Esophagus squamous epithelium (tissue), 5 donors: ENCODE data around the gene GLUD2. TPM values are rescaled to one million over a fixed set of nuclear protein-coding genes. Genes with fewer than 3 reads are reported as not detected.

Experiments
- DNase-seq: peaks from one replicate; lab custom pipeline; 2025; lab: John Stamatoyannopoulos, UW
- H3K27ac ChIP-seq, 4 donors: fragments of 200-600 bp; sonication (generic); one replicate each; pipeline ENCODE4 v1.5.1; 2016 to 2019; ENCODE audit warnings: mild to moderate bottlenecking in 1 of 4
- H3K27me3 ChIP-seq, 4 donors: fragments of 200-600 bp; sonication (generic); 1 replicate in 3 of 4; 2 replicates in 1 of 4; pipeline versions ENCODE4 v1.5.1 to v1.6.0; 2017 to 2021; ENCODE audit warnings: antibody characterized with exemption in 1 of 4
- H3K36me3 ChIP-seq, 3 donors: fragments of 200-600 bp; sonication (generic); one replicate each; pipeline ENCODE4 v1.5.1; 2016 to 2019
- H3K4me1 ChIP-seq, 3 donors: fragments of 200-600 bp; sonication (generic); one replicate each; pipeline ENCODE4 v1.5.1; 2017 to 2019
- H3K4me3 ChIP-seq, 4 donors: fragments of 200-600 bp; sonication (generic); 1 replicate in 3 of 4; 2 replicates in 1 of 4; pipeline ENCODE4 v1.5.1; 2016 to 2019; ENCODE audit warnings: mild to moderate bottlenecking in 2 of 4, moderate library complexity in 1 of 4
- H3K9me3 ChIP-seq, 3 donors: fragments of 200-600 bp; sonication (generic); one replicate each; pipeline ENCODE4 v1.5.1; 2016 to 2019
- POLR2A ChIP-seq, 4 donors: fragments of 450-650 bp; IDR thresholded peaks; one replicate each; pipeline ENCODE4 v1.6.1; 2017; ENCODE audit warnings: antibody characterized with exemption in 4 of 4, mild to moderate bottlenecking in 4 of 4, moderate library complexity in 3 of 4
- WGBS, 2 donors: methylation state at CpG; one replicate each; pipeline ENCODE4 v1.1.5; 2018; 5-methylcytosine and 5-hydroxymethylcytosine counted together
- intact Hi-C: fragments of 100-400 bp; cut with DNase I; formaldehyde crosslinking; loops from one replicate; pipeline ENCODE4 v1.15.0; 2022
- total RNA-seq, 4 donors: library from RNA; depleted of rRNA; stranded (reverse); fragments of >200 nt; gene quantifications; one replicate each; pipeline ENCODE4 v1.1.0, GENCODE V29; 2016
- TF ChIP-seq, protein P1 (sequence below), 6 experiments: fragments of 450-650 bp in 4 of 6; fragments of 200-600 bp in 2 of 6; sonication (generic) in 2 of 6; IDR thresholded peaks; one replicate each; pipeline ENCODE4 v1.5.1; 2016 to 2019; ENCODE audit warnings: antibody characterized with exemption in 6 of 6, mild to moderate bottlenecking in 4 of 6, moderate library complexity in 4 of 6
- donor health status: DM: yes; HTN: yes; CAD: no.

Gene GLUD2
- total RNA-seq, 4 donors from 2014 or later: 0.22 to 1.1 (median 0.47) TPM

DNA sequence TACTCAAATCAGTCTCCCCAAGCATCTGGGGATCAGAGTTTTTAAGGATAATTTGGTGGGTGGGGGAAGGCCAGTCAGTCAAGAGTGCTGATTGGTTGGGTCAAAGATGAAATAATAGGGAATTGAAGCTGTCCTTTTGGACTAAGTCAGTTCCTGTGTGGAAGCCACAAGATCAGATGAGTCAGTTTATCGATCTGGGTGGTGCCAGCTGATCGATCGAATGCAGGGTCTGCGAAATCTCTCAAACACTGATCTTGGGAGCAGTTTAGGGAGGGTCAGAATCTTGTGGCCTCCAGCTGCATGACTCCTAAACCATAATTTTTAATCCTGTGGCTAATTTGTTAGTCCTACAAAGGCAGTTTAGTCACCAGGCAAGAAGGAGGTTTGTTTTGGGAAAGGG lies 17.3 kb upstream of the GLUD2 start:
- DNase-seq: no peak
- Histone ChIP-seq H3K27me3 (no peaks in the 10 kb centered on the region), H3K36me3 (no peaks in the 10 kb centered on the region), H3K9me3 (no peaks in the 10 kb centered on the region), H3K4me3 (no peak overlapping the region), H3K27ac (no peak overlapping the region), H3K4me1 (no peaks in the 10 kb centered on the region)
- intact Hi-C loops: no loop called here
- TF ChIP-seq POLR2A (IDR thresholded peaks at IDR 0.05): no peak
- TF ChIP-seq, protein P1, sequence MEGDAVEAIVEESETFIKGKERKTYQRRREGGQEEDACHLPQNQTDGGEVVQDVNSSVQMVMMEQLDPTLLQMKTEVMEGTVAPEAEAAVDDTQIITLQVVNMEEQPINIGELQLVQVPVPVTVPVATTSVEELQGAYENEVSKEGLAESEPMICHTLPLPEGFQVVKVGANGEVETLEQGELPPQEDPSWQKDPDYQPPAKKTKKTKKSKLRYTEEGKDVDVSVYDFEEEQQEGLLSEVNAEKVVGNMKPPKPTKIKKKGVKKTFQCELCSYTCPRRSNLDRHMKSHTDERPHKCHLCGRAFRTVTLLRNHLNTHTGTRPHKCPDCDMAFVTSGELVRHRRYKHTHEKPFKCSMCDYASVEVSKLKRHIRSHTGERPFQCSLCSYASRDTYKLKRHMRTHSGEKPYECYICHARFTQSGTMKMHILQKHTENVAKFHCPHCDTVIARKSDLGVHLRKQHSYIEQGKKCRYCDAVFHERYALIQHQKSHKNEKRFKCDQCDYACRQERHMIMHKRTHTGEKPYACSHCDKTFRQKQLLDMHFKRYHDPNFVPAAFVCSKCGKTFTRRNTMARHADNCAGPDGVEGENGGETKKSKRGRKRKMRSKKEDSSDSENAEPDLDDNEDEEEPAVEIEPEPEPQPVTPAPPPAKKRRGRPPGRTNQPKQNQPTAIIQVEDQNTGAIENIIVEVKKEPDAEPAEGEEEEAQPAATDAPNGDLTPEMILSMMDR (IDR thresholded peaks at IDR 0.05): no peak
- WGBS, 2 donors: 87 to 90% methylated on average over 2 to 4 of the region's 4 CpGs

DNA sequence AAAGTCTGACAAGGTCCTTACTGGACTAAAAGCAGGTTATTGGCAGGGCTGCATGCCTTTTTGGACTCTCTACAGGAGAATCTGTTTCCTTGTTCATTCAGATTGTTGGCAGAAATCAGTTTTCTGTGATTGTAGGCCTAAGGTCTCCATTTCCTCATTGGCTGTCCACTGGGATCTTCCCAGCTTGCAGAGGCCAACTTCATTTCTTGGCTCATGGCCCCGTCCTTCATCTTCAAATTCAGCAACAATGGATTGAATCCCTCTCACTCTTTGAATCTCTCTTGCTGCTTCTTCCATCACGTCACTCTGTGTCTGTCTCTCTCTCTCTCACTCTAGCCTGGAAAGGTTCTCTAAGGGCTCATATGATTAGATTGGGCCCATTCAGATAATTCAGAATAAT lies 14.9 kb upstream of the GLUD2 start:
- TF ChIP-seq, protein P1 (IDR thresholded peaks at IDR 0.05): no peak
- no peak for TF ChIP-seq POLR2A (IDR thresholded peaks at IDR 0.05)

DNA sequence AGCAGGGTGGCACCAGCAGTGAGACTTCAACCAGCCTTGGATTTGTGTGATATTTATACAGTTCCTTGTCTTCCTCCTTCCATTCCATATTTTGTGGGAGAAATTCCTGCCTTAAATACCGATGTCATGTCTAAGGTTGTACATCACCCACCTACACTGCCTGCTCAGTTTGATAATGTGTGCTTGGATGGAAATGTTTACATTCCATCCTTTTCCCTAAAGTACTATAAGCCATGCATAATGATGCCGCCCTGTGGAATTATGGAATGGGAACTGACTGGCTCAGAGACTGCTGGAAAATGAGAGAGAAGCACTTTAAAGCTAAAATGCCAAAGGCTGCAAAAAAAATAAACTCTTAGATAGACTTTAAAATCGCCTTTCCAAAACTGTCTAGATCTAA lies 11.3 kb upstream of the GLUD2 start:
- Histone ChIP-seq H3K9me3 (no peaks in the 10 kb centered on the region), H3K27ac (no peak overlapping the region), H3K36me3 (no peaks in the 10 kb centered on the region), H3K4me3 (no peak overlapping the region), H3K27me3 (no peaks in the 10 kb centered on the region), H3K4me1 (peaks cover 0 to 9% (median 0%) of the 10 kb centered on the region in 3 donors)
- no peak for DNase-seq
- TF ChIP-seq, protein P1 (IDR thresholded peaks at IDR 0.05): no peak
- no peak for TF ChIP-seq POLR2A (IDR thresholded peaks at IDR 0.05)
- WGBS, 2 donors: 46 to 50% methylated on average over 2 to 3 of the region's 3 CpGs
- intact Hi-C loops: no loop called here

More for the DNA sequence above, 14.9 kb upstream of the GLUD2 start:
- no peak overlapping the region for H3K27ac ChIP-seq
- H3K4me1 ChIP-seq: peaks cover 0 to 6% (median 0%) of the 10 kb centered on the region in 3 donors
- no peaks in the 10 kb centered on the region for H3K36me3 ChIP-seq
- H3K4me3 ChIP-seq: no peak overlapping the region
- WGBS, 2 donors: 49 to 57% methylated on average over 2 of the region's 2 CpGs
- H3K27me3 ChIP-seq: no peaks in the 10 kb centered on the region
- no peak for DNase-seq
- no peaks in the 10 kb centered on the region for H3K9me3 ChIP-seq
- intact Hi-C loops: no loop called here

DNA sequence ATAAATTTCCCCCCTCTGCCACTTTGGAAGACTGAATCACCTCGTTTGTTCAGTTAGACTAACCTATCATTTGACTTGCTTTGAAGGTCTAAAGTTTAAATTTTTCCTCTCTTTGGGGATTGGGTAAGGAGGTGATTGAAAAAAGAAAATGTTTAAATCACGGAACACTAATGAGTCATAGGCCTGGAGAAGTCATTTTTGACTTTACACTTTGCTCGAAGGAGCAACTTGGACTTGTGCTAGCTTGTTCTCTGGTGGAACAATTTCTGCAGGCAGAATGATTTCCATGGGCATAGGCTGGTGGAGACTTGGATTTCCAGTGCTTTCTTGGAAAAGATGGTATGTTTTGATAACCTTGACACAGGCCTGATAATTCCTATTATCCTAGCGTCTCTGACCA lies 10.5 kb upstream of the GLUD2 start:
- Histone ChIP-seq H3K36me3 (no peaks in the 10 kb centered on the region), H3K27me3 (no peaks in the 10 kb centered on the region), H3K4me1 (peaks cover 0 to 9% (median 0%) of the 10 kb centered on the region in 3 donors), H3K9me3 (no peaks in the 10 kb centered on the region), H3K4me3 (no peak overlapping the region), H3K27ac (no peak overlapping the region)
- intact Hi-C loops: no loop called here
- DNase-seq: no peak
- WGBS, 2 donors: 34 to 46% methylated on average over 4 of the region's 4 CpGs
- TF ChIP-seq, protein P1 (IDR thresholded peaks at IDR 0.05): no peak
- no peak for TF ChIP-seq POLR2A (IDR thresholded peaks at IDR 0.05)

DNA sequence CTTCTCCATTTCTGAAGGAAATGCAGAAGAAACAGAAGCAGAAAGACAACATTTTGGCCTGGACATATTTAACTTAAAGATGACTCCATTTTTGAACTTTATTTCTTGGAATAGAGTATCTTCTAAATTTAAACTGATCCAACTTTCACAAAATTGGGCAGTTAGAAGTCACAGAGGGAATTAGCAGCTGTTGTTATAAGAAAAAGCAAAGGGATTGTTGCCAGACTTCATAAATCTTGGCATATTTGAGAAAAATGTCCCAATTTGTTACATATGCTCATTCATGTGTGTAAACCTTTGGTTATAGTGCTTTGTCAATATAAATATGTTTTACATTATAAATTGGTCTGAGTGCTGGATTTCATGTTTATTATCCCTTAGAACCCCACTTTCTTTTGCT lies 3.4 kb downstream of the GLUD2 start:
- TF ChIP-seq, protein P1 (IDR thresholded peaks at IDR 0.05): no peak
- no peak for TF ChIP-seq POLR2A (IDR thresholded peaks at IDR 0.05)
- Histone ChIP-seq H3K9me3 (no peaks in the 10 kb centered on the region), H3K27ac (no peak overlapping the region), H3K36me3 (no peaks in the 10 kb centered on the region), H3K4me1 (no peaks in the 10 kb centered on the region), H3K4me3 (no peak overlapping the region), H3K27me3 (peaks cover 0 to 6% (median 0%) of the 10 kb centered on the region in 4 donors)
- no peak for DNase-seq
- intact Hi-C loops: no loop called here
